Stimulated activated naive CD8-positive, alpha-beta T cell treated with anti-CD3 and anti-CD28 coated beads, Interleukin-15, amount 100 ng/mL, for 72 hours (primary cell): ENCODE results near the gene SLC25A33.

Experiments
- ATAC-seq: fragments of 150-1000 bp; cut with Tn5 transposase; 2 replicates; pipeline ENCODE4 v1.10.0; 2021; ENCODE audit warnings: mild to moderate bottlenecking, moderate library complexity
- DNase-seq, 2 donors: peaks; one replicate each; pipeline ENCODE4 v3.0.0; 2021 to 2022
- H3K27ac Mint-ChIP-seq, 2 donors: one replicate each; pipeline ENCODE4 v1.8.0; 2022; ENCODE audit warnings: mild to moderate bottlenecking in 2 of 2, mixed read lengths in 2 of 2, moderate library complexity in 2 of 2
- H3K27me3 Mint-ChIP-seq: one replicate; pipeline ENCODE4 v1.8.0; 2022; ENCODE audit warnings: mixed read lengths
- H3K4me1 Mint-ChIP-seq: one replicate; pipeline ENCODE4 v1.8.0; 2022; ENCODE audit warnings: mild to moderate bottlenecking, mixed read lengths
- H3K4me3 Mint-ChIP-seq, 2 donors: one replicate each; pipeline ENCODE4 v1.8.0; 2022; ENCODE audit warnings: mild to moderate bottlenecking in 2 of 2, mixed read lengths in 2 of 2, moderate library complexity in 1 of 2
- H3K9me3 Mint-ChIP-seq, 2 donors: one replicate each; pipeline ENCODE4 v1.8.0; 2022; ENCODE audit warnings: mixed read lengths in 2 of 2

The SLC25A33 gene

DNA sequence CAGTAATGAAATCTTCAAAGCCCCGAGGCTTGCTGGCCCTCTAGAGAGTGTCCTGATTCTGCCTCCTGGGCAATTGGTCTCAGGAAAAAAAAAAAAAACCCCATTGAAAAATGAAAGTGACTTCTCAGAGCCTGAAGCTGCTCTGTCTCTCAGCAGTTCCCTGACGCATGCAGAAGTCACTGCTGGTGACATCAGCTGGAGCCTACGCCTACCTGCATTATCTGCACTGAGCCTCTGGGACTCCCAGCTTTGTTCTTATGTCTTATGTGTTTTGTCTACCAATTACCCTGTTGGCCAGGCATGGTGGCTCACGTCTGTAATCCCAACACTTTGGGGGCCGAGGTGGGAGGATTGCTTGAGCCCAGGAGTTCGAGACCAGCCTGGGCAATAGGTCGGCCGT is 10.1 kb upstream of the SLC25A33 start:
- H3K27ac Mint-ChIP-seq: no peak overlapping the region
- no peak for ATAC-seq
- no peak for DNase-seq

GRCh38 chr1:9530320-9530719 is 8.9 kb upstream of the SLC25A33 start:
- ATAC-seq (no peak), DNase-seq (no peak)
- H3K27me3 Mint-ChIP-seq: no peaks in the 10 kb centered on the region
- no peaks in the 10 kb centered on the region for H3K4me1 Mint-ChIP-seq
- peak overlapping the region in 1 of 2 donors; percentile 59 for H3K27ac Mint-ChIP-seq
- no peak overlapping the region for H3K4me3 Mint-ChIP-seq
- no peaks in the 10 kb centered on the region for H3K9me3 Mint-ChIP-seq

More for the DNA sequence above, 10.1 kb upstream of the SLC25A33 start:
- H3K4me3 Mint-ChIP-seq: no peak overlapping the region
- H3K9me3 Mint-ChIP-seq: no peaks in the 10 kb centered on the region
- H3K4me1 Mint-ChIP-seq: no peaks in the 10 kb centered on the region
- no peaks in the 10 kb centered on the region for H3K27me3 Mint-ChIP-seq

GRCh38 chr1:9534953-9535352 is 4.3 kb upstream of the SLC25A33 start:
- ATAC-seq (no peak), DNase-seq (no peak)
- H3K27ac Mint-ChIP-seq: no peak overlapping the region
- H3K27me3 Mint-ChIP-seq: no peaks in the 10 kb centered on the region
- peaks cover 28% of the 10 kb centered on the region for H3K4me1 Mint-ChIP-seq
- no peak overlapping the region for H3K4me3 Mint-ChIP-seq
- peaks cover 0 to 4% of the 10 kb centered on the region in 2 donors for H3K9me3 Mint-ChIP-seq

GRCh38 chr1:9536301-9536700 is 3.0 kb upstream of the SLC25A33 start:
- H3K27ac Mint-ChIP-seq: no peak overlapping the region
- DNase-seq (no peak), ATAC-seq (no peak)
- H3K27me3 Mint-ChIP-seq: no peaks in the 10 kb centered on the region
- peaks cover 42% of the 10 kb centered on the region for H3K4me1 Mint-ChIP-seq
- H3K9me3 Mint-ChIP-seq: peaks cover 0 to 4% of the 10 kb centered on the region in 2 donors
- H3K4me3 Mint-ChIP-seq: no peak overlapping the region

- peak overlapping the region in 1 of 2 donors; percentile 86 for H3K27ac Mint-ChIP-seq
- H3K4me1 Mint-ChIP-seq: peaks cover 54% of the 10 kb centered on the region
- H3K4me3 Mint-ChIP-seq: peak overlapping the region in 1 of 2 donors; percentile 60
- DNase-seq: no peak
- H3K9me3 Mint-ChIP-seq: peaks cover 0 to 4% of the 10 kb centered on the region in 2 donors
- ATAC-seq: no peak
- no peaks in the 10 kb centered on the region for H3K27me3 Mint-ChIP-seq
Observed at GRCh38 chr1:9537863-9538668, 1.2 kb upstream of the SLC25A33 start.

GRCh38 chr1:9538669-9539164 is 548 bp upstream of the SLC25A33 start:
- Mint-ChIP-seq H3K27me3 (no peaks in the 10 kb centered on the region), H3K4me1 (peaks cover 54% of the 10 kb centered on the region), H3K9me3 (peaks cover 0 to 4% of the 10 kb centered on the region in 2 donors), H3K4me3 (peak overlapping the region; percentile 51 to 60), H3K27ac (peak overlapping the region; percentile 71 to 86)
- ATAC-seq (no peak), DNase-seq (no peak)

DNA sequence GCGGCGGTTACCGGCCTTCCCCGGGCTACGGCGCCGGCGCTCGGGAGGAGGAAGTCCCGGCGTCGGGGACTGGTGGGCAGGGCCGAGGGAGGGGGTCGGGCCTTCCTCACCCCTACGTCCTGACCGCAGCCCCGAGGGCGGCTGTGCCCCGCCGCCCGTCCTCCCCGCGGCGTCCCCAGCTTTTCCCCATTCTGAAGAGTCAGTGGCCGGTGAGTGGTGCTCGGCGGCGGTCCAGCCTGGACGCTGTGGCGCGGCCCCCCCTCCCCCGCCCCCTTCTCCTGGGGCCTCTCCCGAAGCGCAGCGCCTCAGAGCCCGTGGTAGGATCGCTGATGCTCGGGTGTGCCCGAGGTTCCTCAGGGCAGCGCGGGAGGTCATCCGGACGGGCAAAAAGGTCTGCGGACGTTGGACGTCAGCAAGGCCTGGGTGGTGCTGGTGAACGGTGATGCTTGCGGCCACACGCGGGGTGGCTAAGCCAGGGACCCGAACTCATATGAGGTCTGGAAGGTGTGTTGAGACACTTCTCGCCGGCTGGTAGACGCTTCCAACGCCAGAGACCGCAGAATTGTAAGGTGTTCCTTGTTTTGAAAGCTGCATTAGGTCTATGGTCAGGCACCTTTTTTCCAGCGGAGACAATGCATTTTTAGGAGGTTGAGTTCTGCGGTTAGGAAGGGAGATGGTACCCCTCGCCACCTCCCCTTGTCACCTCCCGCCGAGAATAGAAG is 725 bp downstream of the SLC25A33 start:
- ATAC-seq: peak; percentile 71
- DNase-seq: peak; percentile 63 to 72
- Mint-ChIP-seq H3K27ac (peak overlapping the region; percentile 84 to 89), H3K9me3 (peaks cover 0 to 4% of the 10 kb centered on the region in 2 donors), H3K4me1 (peaks cover 58% of the 10 kb centered on the region), H3K27me3 (no peaks in the 10 kb centered on the region), H3K4me3 (peak overlapping the region; percentile 85 to 95)

- DNase-seq (no peak), ATAC-seq (no peak)
- peaks cover 62% of the 10 kb centered on the region for H3K4me1 Mint-ChIP-seq
- no peaks in the 10 kb centered on the region for H3K27me3 Mint-ChIP-seq
- H3K27ac Mint-ChIP-seq: peak overlapping the region in 1 of 2 donors; percentile 36
- no peaks in the 10 kb centered on the region for H3K9me3 Mint-ChIP-seq
- peak overlapping the region; percentile 30 to 85 for H3K4me3 Mint-ChIP-seq
Observed at GRCh38 chr1:9542430-9542829, 3.2 kb downstream of the SLC25A33 start.

- no peak overlapping the region for H3K4me3 Mint-ChIP-seq
- no peaks in the 10 kb centered on the region for H3K27me3 Mint-ChIP-seq
- no peaks in the 10 kb centered on the region for H3K9me3 Mint-ChIP-seq
- H3K4me1 Mint-ChIP-seq: peaks cover 56% of the 10 kb centered on the region
- ATAC-seq: no peak
- no peak for DNase-seq
- no peak overlapping the region for H3K27ac Mint-ChIP-seq
Observed at GRCh38 chr1:9544926-9545325, 5.7 kb downstream of the SLC25A33 start.

GRCh38 chr1:9549955-9550546 is 10.8 kb downstream of the SLC25A33 start:
- Mint-ChIP-seq H3K27me3 (no peaks in the 10 kb centered on the region), H3K4me1 (peaks cover 31% of the 10 kb centered on the region), H3K9me3 (no peaks in the 10 kb centered on the region), H3K4me3 (no peak overlapping the region), H3K27ac (no peak overlapping the region)
- ATAC-seq (no peak), DNase-seq (no peak)

- ATAC-seq: no peak
- Mint-ChIP-seq H3K9me3 (no peaks in the 10 kb centered on the region), H3K27me3 (no peaks in the 10 kb centered on the region), H3K4me3 (no peak overlapping the region), H3K27ac (no peak overlapping the region), H3K4me1 (peaks cover 29% of the 10 kb centered on the region)
- no peak for DNase-seq
Observed at GRCh38 chr1:9551984-9552383, 12.7 kb downstream of the SLC25A33 start.

DNA sequence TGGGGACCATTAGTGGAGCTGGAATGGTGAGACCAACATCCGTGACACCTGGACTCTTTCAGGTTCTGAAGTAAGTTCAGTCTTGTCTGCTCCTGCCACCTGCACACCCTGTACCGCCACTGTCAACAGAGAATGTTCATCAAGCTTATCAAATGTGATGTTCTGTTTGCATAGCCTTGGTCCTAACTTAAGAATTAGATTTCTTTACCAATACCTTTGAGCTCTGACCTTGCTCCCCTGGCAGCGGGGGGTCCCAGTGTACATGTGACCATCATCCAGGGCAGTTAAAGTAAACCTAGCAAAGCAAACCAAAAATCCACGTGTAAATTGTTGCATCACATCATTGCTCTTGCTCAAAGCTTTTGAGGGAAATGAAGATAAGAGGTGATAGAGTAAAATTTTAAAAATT is 14.5 kb downstream of the SLC25A33 start:
- no peaks in the 10 kb centered on the region for H3K27me3 Mint-ChIP-seq
- H3K4me3 Mint-ChIP-seq: no peak overlapping the region
- no peak overlapping the region for H3K27ac Mint-ChIP-seq

DNA sequence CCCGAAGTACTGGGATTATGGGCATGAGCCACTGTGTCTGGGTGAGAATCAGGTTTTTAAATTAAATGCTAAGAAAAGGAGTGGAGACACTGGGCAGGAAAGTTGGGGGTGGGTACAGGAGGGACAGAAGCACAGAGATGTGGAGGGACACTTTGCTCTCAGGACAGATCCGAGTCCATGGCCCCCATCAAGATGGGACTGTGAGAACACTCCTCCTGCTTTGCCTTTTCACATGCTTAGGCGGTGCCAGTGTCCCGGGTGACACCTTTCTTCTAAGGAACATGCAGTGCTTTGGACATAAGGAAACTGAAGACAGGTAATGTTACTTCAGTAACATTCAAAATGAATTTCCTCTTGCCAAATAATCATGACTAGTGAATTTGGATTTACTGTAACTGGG is 16.7 kb downstream of the SLC25A33 start:
- no peaks in the 10 kb centered on the region for H3K27me3 Mint-ChIP-seq
- H3K4me3 Mint-ChIP-seq: no peak overlapping the region
- no peaks in the 10 kb centered on the region for H3K9me3 Mint-ChIP-seq
- no peak overlapping the region for H3K27ac Mint-ChIP-seq
- ATAC-seq (no peak), DNase-seq (no peak)
- H3K4me1 Mint-ChIP-seq: peaks cover 43% of the 10 kb centered on the region

More for the DNA sequence above, 14.5 kb downstream of the SLC25A33 start:
- no peak for DNase-seq
- ATAC-seq: no peak
- Mint-ChIP-seq H3K4me1 (peaks cover 35% of the 10 kb centered on the region), H3K9me3 (no peaks in the 10 kb centered on the region)

GRCh38 chr1:9557624-9558023 is 18.4 kb downstream of the SLC25A33 start:
- DNase-seq (no peak), ATAC-seq (no peak)
- peaks cover 37% of the 10 kb centered on the region for H3K4me1 Mint-ChIP-seq
- no peak overlapping the region for H3K27ac Mint-ChIP-seq
- H3K9me3 Mint-ChIP-seq: no peaks in the 10 kb centered on the region
- no peaks in the 10 kb centered on the region for H3K27me3 Mint-ChIP-seq
- H3K4me3 Mint-ChIP-seq: no peak overlapping the region

DNA sequence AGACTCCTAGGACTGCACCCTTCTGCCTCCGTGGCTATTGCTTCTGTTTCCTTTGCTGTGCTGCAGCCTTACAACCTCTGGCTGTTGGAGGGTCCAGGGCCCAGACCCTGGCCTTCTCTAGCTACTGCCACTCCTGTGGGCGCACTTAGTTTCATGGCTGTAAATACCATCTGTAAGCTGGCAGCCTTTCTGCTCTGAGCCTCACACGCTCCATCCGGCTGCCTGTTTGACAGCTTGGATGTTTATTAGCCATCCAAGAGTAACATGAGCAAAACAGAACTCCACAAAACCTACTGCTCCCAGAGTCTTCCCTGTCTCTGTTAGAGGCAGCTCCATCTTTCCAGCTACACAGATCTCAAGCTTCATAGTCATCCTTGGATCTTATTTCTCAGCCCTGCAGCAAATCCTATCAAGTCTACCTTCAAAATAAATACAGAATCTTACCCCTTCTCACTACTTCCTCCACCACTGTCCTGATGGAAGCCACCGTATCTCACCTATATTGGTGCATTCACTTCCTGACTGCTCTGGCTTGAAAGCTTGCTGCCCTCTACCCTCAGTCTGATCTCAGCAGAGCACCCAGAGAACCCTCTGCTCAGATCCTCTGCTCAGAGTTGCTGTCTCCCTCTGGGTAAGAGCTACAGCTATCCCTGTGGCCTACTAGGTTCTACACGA is 19.1 kb downstream of the SLC25A33 start:
- ATAC-seq: peak; percentile 28
- Mint-ChIP-seq H3K27me3 (no peaks in the 10 kb centered on the region), H3K4me3 (no peak overlapping the region), H3K27ac (peak overlapping the region; percentile 0 to 10), H3K9me3 (no peaks in the 10 kb centered on the region), H3K4me1 (peaks cover 37% of the 10 kb centered on the region)
- no peak for DNase-seq
